Measurements from ENCODE around the gene MAPK8IP3. TPM values are rescaled to one million over a fixed set of nuclear protein-coding genes. Genes with fewer than 3 reads are reported as not detected.

The MAPK8IP3 gene
- total RNA-seq, 4 donors from 2014 or later = 56.0 to 206 (median 82.1) TPM

- Histone ChIP-seq H3K4me3 (no peak overlapping the region), H3K9me3 (no peaks in the 10 kb centered on the region), H3K4me1 (peaks cover 50% of the 10 kb centered on the region), H3K36me3 (peaks cover 51% of the 10 kb centered on the region), H3K27me3 (no peaks in the 10 kb centered on the region), H3K27ac (no peak overlapping the region)
- DNase-seq (ENCODE audit: low spot score in 2 of 2) = peak in 1 of 2 donors; percentile 52
- WGBS = no CpG with 5 or more reads among the region's 6 CpGs
- no peak for TF ChIP-seq POLR2AphosphoS5 (IDR thresholded peaks at IDR 0.05)
Measured at GRCh38 chr16:1787056-1787321, 81.0 kb downstream of the MAPK8IP3 start.

- H3K27ac ChIP-seq = no peak overlapping the region
- DNase-seq (ENCODE audit: low spot score in 2 of 2) = peak in 1 of 2 donors; percentile 63
- TF ChIP-seq EP300 (IDR thresholded peaks at IDR 0.05) = no peak
- TF ChIP-seq POLR2A (IDR thresholded peaks at IDR 0.05) = no peak
- no peak for TF ChIP-seq POLR2AphosphoS5 (IDR thresholded peaks at IDR 0.05)
- TF ChIP-seq CTCF (IDR thresholded peaks at IDR 0.05) = no peak
- no peaks in the 10 kb centered on the region for H3K27me3 ChIP-seq
- H3K36me3 ChIP-seq = peaks cover 56% of the 10 kb centered on the region
- H3K9me3 ChIP-seq = no peaks in the 10 kb centered on the region
- H3K4me3 ChIP-seq = no peak overlapping the region
- H3K4me1 ChIP-seq = peaks cover 50% of the 10 kb centered on the region
- WGBS = 94% methylated on average over 26 of the region's 44 CpGs
Measured at GRCh38 chr16:1787322-1788094, 81.5 kb downstream of the MAPK8IP3 start.

GRCh38 chr16:1788095-1788707 lies 82.2 kb downstream of the MAPK8IP3 start:
- DNase-seq (ENCODE audit: low spot score in 2 of 2) = peak in 1 of 2 donors; percentile 59
- no peak overlapping the region for H3K27ac ChIP-seq
- TF ChIP-seq CTCF (IDR thresholded peaks at IDR 0.05) = no peak
- TF ChIP-seq POLR2A (IDR thresholded peaks at IDR 0.05) = no peak
- no peak for TF ChIP-seq POLR2AphosphoS5 (IDR thresholded peaks at IDR 0.05)
- no peak for TF ChIP-seq EP300 (IDR thresholded peaks at IDR 0.05)
- peaks cover 57% of the 10 kb centered on the region for H3K36me3 ChIP-seq
- H3K9me3 ChIP-seq = no peaks in the 10 kb centered on the region
- H3K4me3 ChIP-seq = no peak overlapping the region
- H3K4me1 ChIP-seq = peaks cover 49% of the 10 kb centered on the region
- WGBS = 80% methylated on average over 20 of the region's 38 CpGs
- H3K27me3 ChIP-seq = no peaks in the 10 kb centered on the region

GRCh38 chr16:1788708-1789100 lies 82.7 kb downstream of the MAPK8IP3 start:
- no peak for TF ChIP-seq CTCF (IDR thresholded peaks at IDR 0.05)
- TF ChIP-seq EP300 (IDR thresholded peaks at IDR 0.05) = no peak
- no peak for TF ChIP-seq POLR2A (IDR thresholded peaks at IDR 0.05)
- TF ChIP-seq POLR2AphosphoS5 (IDR thresholded peaks at IDR 0.05) = no peak
- Histone ChIP-seq H3K27ac (no peak overlapping the region), H3K27me3 (no peaks in the 10 kb centered on the region), H3K4me3 (no peak overlapping the region), H3K36me3 (peaks cover 57% of the 10 kb centered on the region), H3K4me1 (peaks cover 44% of the 10 kb centered on the region), H3K9me3 (no peaks in the 10 kb centered on the region)
- WGBS = 41% methylated on average over 19 of the region's 19 CpGs
- DNase-seq (ENCODE audit: low spot score in 2 of 2) = peak in 1 of 2 donors; percentile 51

- no peaks in the 10 kb centered on the region for H3K27me3 ChIP-seq
- no peak for TF ChIP-seq EP300 (IDR thresholded peaks at IDR 0.05)
- TF ChIP-seq POLR2A (IDR thresholded peaks at IDR 0.05) = no peak
- no peak for TF ChIP-seq CTCF (IDR thresholded peaks at IDR 0.05)
- no peak for TF ChIP-seq POLR2AphosphoS5 (IDR thresholded peaks at IDR 0.05)
- no peaks in the 10 kb centered on the region for H3K9me3 ChIP-seq
- 73% methylated on average over 8 of the region's 25 CpGs for WGBS
- DNase-seq (ENCODE audit: low spot score in 2 of 2) = peak in 1 of 2 donors; percentile 66
- H3K4me3 ChIP-seq = no peak overlapping the region
- H3K27ac ChIP-seq = no peak overlapping the region
- H3K36me3 ChIP-seq = peaks cover 57% of the 10 kb centered on the region
- H3K4me1 ChIP-seq = peaks cover 34% of the 10 kb centered on the region
Measured at GRCh38 chr16:1789643-1790045, 83.6 kb downstream of the MAPK8IP3 start.

All from suprapubic skin (tissue), 4 donors.